CD4-positive, alpha-beta T cell treated with Interleukin-10 for 1 hour (primary cell): ENCODE data around the gene PAK4.
"Not testable (repeated sequence)": the region's sequence is repeated elsewhere in the genome, so short reads cannot be mapped to it uniquely, and the experiment has no call there.

Experiments
- DNase-seq: peaks from one replicate; pipeline ENCODE4 v3.0.0-alpha.2; 2020

Gene PAK4

GRCh38 chr19:39211731-39212374, 86.3 kb downstream of the PAK4 start:
- no peak for DNase-seq

- peak; percentile 74 for DNase-seq
Observed at GRCh38 chr19:39212375-39212742, 86.8 kb downstream of the PAK4 start.

- DNase-seq, result not testable (repeated sequence)
Observed at GRCh38 chr19:39215323-39215722, 89.7 kb downstream of the PAK4 start.

GRCh38 chr19:39217094-39217493, 91.5 kb downstream of the PAK4 start:
- no peak for DNase-seq

GRCh38 chr19:39218230-39219007, 92.8 kb downstream of the PAK4 start:
- DNase-seq, result no peak

- peak; percentile 22 for DNase-seq
Observed at GRCh38 chr19:39219108-39219507, 93.5 kb downstream of the PAK4 start.

- peak; percentile 6 for DNase-seq
Observed at GRCh38 chr19:39223703-39224279, 98.2 kb downstream of the PAK4 start.

GRCh38 chr19:39224910-39225309, 99.3 kb downstream of the PAK4 start:
- DNase-seq, result no peak
